ENCODE data around the gene CD81.

CD81 gene

GRCh38 chr11:2402106-2402505, 25.0 kb downstream of the CD81 start:
- no peaks in the 10 kb centered on the region for H3K9me3 ChIP-seq (ENCODE audit: control insufficient read depth, insufficient read depth, low read length)
- H3K4me2 ChIP-seq (ENCODE audit: low read length), result peak overlapping the region; percentile 70
- peaks cover 35% of the 10 kb centered on the region for H3K4me1 ChIP-seq (ENCODE audit: control insufficient read depth, low read length)
- H3K36me3 ChIP-seq (ENCODE audit: control insufficient read depth, low read length), result peaks cover 52% of the 10 kb centered on the region
- no peaks in the 10 kb centered on the region for H3K27me3 ChIP-seq (ENCODE audit: control insufficient read depth, low read length)
- peak overlapping the region; percentile 89 for H3K4me3 ChIP-seq (ENCODE audit: low read length)
- H3K79me2 ChIP-seq (ENCODE audit: control insufficient read depth, low read length), result peaks cover 25% of the 10 kb centered on the region
- no peaks in the 10 kb centered on the region for H3K9me2 ChIP-seq (replicated peaks; ENCODE audit: control insufficient read depth, low read length)
- no peak for TF ChIP-seq EZH2phosphoT487 (IDR thresholded peaks at IDR 0.05; ENCODE audit: borderline replicate concordance, low read length)
- no peak for TF ChIP-seq CTCF (IDR thresholded peaks at IDR 0.05; ENCODE audit: low read depth, low read length, poor library complexity, severe bottlenecking)
- no peaks in the 10 kb centered on the region for H4K20me1 ChIP-seq (ENCODE audit: control insufficient read depth, insufficient read depth, low read depth, low read length)
- peaks cover 22% of the 10 kb centered on the region for H3F3A ChIP-seq (ENCODE audit: control insufficient read depth, insufficient read depth)
- H3K27ac ChIP-seq (ENCODE audit: low read depth, low read length), result no peak overlapping the region

GRCh38 chr11:2402890-2403645, 26.0 kb downstream of the CD81 start:
- H3K27me3 ChIP-seq (ENCODE audit: control insufficient read depth, low read length), result no peaks in the 10 kb centered on the region
- H3F3A ChIP-seq (ENCODE audit: control insufficient read depth, insufficient read depth), result peaks cover 16% of the 10 kb centered on the region
- no peak overlapping the region for H3K4me2 ChIP-seq (ENCODE audit: low read length)
- peaks cover 26% of the 10 kb centered on the region for H3K4me1 ChIP-seq (ENCODE audit: control insufficient read depth, low read length)
- peaks cover 25% of the 10 kb centered on the region for H3K79me2 ChIP-seq (ENCODE audit: control insufficient read depth, low read length)
- H3K9me2 ChIP-seq (replicated peaks; ENCODE audit: control insufficient read depth, low read length), result no peaks in the 10 kb centered on the region
- H3K36me3 ChIP-seq (ENCODE audit: control insufficient read depth, low read length), result peaks cover 44% of the 10 kb centered on the region
- no peaks in the 10 kb centered on the region for H4K20me1 ChIP-seq (ENCODE audit: control insufficient read depth, insufficient read depth, low read depth, low read length)
- no peak overlapping the region for H3K4me3 ChIP-seq (ENCODE audit: low read length)
- H3K27ac ChIP-seq (ENCODE audit: low read depth, low read length), result no peak overlapping the region
- no peak for TF ChIP-seq CTCF (IDR thresholded peaks at IDR 0.05; ENCODE audit: low read depth, low read length, poor library complexity, severe bottlenecking)
- TF ChIP-seq EZH2phosphoT487 (IDR thresholded peaks at IDR 0.05; ENCODE audit: borderline replicate concordance, low read length), result no peak
- no peaks in the 10 kb centered on the region for H3K9me3 ChIP-seq (ENCODE audit: control insufficient read depth, insufficient read depth, low read length)

- H3K4me3 ChIP-seq (ENCODE audit: low read length), result no peak overlapping the region
- peaks cover 23% of the 10 kb centered on the region for H3K79me2 ChIP-seq (ENCODE audit: control insufficient read depth, low read length)
- no peak overlapping the region for H3K4me2 ChIP-seq (ENCODE audit: low read length)
These were observed 27.7 kb downstream of the CD81 start for GRCh38 chr11:2404735-2405196.

More at GRCh38 chr11:2404735-2405196, 27.7 kb downstream of the CD81 start:
- no peaks in the 10 kb centered on the region for H3K9me2 ChIP-seq (replicated peaks; ENCODE audit: control insufficient read depth, low read length)
- H3F3A ChIP-seq (ENCODE audit: control insufficient read depth, insufficient read depth), result no peaks in the 10 kb centered on the region
- H3K27me3 ChIP-seq (ENCODE audit: control insufficient read depth, low read length), result no peaks in the 10 kb centered on the region
- no peaks in the 10 kb centered on the region for H4K20me1 ChIP-seq (ENCODE audit: control insufficient read depth, insufficient read depth, low read depth, low read length)
- peaks cover 32% of the 10 kb centered on the region for H3K36me3 ChIP-seq (ENCODE audit: control insufficient read depth, low read length)
- H3K9me3 ChIP-seq (ENCODE audit: control insufficient read depth, insufficient read depth, low read length), result no peaks in the 10 kb centered on the region
- TF ChIP-seq CTCF (IDR thresholded peaks at IDR 0.05; ENCODE audit: low read depth, low read length, poor library complexity, severe bottlenecking), result no peak
- TF ChIP-seq EZH2phosphoT487 (IDR thresholded peaks at IDR 0.05; ENCODE audit: borderline replicate concordance, low read length), result no peak
- H3K27ac ChIP-seq (ENCODE audit: low read depth, low read length), result no peak overlapping the region
- H3K4me1 ChIP-seq (ENCODE audit: control insufficient read depth, low read length), result peaks cover 10% of the 10 kb centered on the region
